HG02943 (cell line): ENCODE results near the gene SLC38A10.

ENCODE experiments used
- ATAC-seq: cut with Tn5 transposase; IDR thresholded peaks from one replicate; pipeline ENCODE4 v1.9.1; 2021; ENCODE audit warnings: mild to moderate bottlenecking, low read depth, moderate library complexity; ENCODE audit not compliant: unreplicated experiment

SLC38A10 gene

DNA sequence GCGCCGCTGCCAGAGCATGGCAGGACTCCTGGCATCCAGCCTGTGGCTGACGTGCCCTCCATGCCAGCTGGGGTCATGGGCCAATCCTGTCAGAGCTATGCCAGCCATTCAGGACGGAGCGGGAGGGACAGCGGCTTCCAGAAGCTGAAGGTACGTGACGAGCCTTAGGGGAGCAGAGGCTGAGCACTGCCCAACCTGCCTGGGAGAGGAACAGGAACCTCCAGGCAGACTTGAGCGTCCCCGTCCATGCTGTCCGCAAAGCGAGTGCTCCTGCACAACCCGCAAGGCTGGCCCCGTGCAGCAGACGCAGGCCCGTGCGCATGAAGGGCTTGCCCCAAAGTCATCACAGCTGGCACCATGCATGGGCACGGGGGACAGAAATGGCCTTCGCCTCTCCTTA lies 34.5 kb downstream of the SLC38A10 start:
- ATAC-seq: no peak

DNA sequence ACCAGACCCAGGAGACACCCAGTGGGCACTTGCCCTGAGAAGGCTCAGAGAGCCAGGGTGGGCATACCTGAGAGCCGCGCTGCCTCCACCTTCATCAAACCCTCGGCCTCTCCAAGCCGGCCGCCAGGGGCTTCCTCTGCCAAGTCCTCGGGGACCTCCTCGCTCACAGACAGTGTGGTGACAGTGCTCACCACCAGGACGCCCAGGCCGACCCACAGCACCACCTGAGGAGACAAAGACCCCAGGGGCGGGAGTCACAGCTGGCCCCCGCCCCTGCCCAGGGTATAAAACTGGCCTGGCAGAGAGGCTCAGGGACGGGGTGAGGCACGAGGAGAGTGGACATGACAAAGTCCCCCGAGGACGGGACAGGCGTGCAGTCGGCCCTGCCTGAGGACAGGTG lies 34.9 kb downstream of the SLC38A10 start:
- ATAC-seq: no peak

DNA sequence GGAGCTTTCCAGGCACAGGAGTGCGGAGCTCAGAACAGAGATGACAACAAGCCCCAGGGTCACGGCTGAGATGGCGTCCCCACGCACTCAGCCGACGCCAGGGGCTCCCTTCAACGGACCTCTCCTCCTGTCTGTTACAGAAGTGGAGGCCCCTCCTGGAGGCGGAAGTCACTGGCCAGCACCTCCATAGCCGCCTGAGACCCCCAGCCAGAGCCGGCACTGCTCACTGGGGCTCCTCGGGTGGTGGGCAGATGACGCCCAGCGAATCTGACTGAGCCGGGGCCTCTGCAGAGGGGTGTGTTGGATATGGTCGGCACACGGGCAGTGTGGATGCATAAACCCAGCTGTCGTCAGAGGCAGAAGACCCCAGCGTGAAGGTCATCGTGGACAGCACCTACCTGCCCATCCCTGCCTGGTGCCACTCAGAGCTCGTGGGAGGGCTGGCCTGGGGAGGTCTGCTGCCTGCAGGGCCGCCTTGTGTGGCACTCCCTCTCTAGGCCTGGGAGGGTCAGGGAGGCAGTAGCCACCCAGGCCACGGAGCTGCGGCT lies 36.0 kb downstream of the SLC38A10 start:
- ATAC-seq: no peak

DNA sequence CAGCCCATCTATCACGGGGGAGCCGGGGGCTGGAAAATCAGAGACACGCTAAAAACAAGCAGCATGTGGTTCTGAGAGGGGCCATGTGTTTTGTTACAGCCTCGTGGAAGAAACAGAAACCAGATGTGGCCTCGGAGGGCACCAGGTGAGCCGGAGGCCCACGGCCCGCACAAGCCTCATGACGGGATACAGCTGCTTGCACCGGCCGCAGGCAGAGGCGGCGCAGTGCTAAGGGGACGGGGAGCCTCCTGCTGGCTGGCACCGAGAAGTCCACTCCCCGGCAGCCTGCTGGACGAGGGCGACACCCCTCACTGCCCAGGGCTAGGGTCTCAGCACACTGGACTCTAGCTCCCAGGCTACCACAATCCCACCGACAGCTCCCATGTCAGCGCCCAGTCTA lies 36.8 kb downstream of the SLC38A10 start:
- no peak for ATAC-seq

DNA sequence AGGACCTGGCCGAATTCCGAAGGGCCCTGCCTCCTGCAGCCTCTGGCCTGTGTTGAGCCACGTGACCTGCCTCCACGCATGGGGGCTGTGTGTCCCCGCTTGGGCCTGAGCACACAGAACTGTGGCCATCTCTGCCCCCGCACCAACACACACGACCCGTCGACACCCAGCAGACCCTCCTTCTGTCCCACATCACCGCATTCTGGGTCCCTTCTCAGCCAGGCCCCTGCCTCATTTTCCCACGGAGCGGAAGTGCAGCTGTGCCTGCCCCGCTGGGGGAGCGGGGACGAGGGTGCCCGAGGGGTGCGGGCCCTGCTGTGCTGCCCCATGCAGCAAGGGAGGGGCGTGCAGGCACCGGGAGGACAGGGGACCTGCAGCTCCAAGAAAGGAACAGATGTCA lies 37.6 kb downstream of the SLC38A10 start:
- ATAC-seq: no peak

DNA sequence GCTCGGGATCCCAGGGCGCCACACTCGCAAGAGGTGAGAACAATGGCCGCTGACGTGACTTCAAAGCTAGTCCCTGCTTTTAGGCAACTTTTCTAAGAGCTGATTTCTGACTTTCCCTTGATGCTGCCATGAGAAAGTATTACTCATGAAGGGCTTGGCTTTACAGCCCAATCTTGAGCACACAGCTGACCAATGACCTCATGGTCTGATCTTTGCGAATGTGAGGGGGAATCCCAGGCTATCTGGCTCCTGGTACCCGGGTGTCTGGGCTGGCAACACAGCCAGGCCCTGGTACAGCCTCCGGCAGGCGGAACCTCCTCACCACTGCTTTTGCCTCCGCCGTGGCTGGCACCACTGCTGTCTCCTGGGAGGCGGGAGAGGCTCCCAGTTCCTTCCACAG lies 38.5 kb downstream of the SLC38A10 start:
- ATAC-seq: no peak

DNA sequence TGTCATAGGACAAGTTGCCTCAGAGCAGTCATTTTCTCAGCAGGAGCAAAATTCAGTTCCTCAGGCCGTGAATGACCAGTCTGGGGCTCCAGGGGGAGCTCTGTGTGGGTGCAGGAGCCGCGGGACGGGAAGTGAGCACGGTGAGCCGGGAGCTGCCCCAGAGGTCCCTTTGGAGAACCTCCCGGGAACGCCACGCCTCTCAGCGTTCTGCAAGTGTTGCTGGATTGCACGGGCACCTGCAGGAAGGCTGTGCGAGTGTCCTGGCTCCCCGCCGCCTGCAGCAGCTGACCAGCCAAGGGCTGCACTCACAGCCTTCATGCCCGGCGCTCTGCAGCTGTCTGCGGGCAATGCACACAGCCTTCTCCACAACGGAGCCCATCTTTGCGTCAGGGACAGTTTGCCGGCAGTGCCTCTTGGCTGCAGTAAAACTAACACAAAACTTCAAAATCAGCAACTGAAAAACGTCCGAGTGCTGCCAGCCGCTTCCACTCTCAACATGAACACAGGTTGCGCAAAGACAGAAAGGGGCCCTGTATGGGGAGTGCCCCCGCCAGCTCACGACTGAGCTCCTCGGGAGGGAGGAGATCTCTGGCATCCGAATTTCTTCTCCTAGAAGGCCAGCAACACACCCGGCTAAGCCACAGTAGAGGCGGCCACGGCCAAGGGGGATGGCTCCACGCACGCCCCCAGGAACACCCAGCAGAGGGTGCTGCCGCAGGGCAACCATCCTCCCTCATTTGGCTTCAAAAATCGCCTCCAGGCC lies 40.0 kb downstream of the SLC38A10 start:
- no peak for ATAC-seq

DNA sequence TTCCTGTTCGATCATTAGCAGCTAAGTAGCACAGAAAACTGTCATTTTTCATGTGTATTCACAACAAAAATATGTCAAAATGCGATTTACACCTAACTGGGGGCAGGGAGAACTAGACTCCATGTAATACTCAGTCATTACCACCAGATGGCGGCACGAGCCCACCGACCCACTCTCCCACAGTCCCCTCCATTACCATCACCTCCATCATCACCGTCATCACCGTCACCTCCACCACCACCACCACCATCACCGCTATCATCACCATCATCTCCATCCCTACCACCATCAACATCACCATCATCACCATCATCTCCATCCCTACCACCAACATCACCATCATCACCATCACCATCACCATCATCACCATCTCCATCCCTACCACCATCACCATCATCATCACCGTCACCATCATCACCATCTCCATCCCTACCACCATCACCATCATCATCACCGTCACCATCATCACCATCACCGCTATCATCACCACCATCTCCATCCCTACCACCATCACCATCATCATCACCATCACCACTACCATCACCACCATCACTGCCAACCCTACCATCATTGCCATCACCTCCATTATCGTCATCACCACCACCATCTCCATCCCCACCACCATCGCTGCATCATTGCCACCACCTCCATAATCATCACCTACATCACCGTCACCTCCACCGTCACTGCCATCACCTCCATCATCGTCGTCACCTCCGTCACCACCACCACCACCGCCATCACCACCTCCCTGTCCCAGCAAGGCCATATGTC lies 41.6 kb downstream of the SLC38A10 start:
- ATAC-seq: no peak

DNA sequence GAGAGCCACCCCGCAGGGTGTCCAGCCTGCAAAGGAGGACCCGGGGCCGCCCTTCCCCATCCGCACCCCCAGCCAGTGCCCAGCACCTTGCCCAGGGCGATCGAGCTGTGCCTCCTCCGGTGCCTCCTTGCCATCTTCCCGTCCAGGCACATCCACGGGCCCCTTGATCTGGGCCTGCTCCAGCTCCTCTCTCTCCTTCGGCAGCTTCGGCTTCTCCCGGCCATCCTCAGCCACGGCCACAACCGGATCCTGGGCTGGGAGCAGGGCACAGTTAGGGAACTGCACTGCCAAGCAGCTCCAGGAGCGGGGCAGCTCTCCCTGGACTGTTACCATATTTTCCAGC lies 42.1 kb downstream of the SLC38A10 start:
- ATAC-seq: no peak

DNA sequence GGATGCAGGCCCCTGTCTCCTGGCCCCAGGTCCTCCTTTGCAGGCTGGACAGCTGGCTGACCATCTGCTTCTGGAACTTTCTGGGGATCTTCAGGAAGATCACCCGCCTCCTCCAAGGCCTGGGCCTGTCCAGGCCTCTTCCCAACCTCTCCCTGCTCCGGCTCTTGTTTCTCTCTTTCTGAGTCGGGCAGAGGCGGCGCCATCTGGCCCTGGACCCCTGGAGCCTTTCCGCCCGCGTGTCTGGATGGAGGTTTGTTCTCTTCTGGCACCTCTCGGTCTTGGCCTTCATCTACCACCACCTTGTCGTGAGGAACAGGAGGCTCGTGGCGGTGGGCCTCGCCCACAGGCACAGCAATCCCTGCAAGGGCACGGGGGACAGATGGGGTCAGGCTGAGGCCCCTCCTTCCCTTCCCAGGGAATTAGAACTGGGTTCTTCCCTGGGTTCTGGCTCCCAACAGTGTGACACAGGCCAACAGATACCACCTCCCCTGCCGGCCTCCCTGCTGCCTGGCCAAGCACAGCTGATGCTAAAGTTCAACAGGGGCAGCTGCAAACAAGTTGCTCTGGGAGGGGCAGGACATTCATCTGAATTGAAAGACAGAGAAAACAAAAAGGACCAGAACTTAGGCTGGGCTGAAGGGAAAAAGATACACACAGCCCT lies 42.7 kb downstream of the SLC38A10 start:
- no peak for ATAC-seq

DNA sequence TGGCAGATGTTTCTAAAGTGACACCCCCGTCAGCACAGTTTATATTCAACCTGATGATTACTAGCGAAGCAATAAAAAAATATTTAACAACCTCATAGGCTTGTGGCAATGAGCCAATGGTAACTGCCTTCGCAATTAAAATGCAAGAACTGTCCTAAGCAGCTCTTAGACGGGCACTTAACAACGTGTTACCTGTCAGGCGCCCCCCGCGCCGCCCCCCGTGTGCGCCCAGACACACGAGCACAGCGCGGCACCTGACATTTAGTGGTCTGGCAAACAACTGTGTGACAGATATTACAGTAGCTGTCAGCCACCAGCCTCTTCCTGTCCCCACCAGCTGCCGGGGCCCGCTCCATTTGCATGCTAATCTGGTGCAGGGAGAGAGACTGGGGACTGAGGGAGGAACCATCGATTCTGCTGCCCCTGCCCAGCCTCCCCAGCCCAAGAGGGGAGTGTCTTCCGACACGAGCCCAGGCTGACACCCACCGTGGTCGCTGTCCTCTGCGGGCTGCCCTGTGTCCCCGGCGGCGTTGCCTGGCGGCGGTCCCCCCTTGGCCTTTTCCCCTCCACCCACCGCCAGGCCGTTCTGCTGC lies 43.3 kb downstream of the SLC38A10 start:
- ATAC-seq: no peak

DNA sequence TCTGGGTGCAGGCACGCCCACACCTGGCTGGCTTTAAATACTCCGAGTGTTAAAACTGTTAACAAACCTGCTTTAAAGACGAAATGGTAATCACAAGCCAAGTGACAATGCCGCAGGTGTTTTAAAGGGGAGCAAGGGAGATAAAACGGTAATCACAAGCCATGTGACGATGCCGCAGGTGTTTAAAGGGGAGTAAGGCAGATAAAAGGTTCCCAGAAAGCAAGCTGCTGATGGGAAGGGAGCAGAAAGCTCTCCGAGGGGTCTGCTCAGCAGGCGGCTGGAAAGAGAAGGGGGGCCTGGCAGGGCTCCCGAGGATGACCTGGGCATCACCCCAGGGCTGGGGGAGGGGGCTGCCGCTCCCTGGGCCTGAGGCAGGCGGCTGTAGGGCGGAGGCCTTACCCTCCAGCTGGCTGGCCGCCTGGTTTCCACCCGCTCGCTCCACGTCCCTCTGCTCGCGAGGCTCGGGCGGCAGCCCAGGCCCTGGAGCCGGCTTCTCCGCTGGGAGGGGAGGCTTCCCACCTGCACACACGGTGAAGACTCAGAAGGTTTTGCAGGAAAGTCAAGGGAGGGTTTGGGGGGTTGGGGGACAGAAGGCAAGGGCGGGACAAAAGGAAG lies 43.9 kb downstream of the SLC38A10 start:
- no peak for ATAC-seq

DNA sequence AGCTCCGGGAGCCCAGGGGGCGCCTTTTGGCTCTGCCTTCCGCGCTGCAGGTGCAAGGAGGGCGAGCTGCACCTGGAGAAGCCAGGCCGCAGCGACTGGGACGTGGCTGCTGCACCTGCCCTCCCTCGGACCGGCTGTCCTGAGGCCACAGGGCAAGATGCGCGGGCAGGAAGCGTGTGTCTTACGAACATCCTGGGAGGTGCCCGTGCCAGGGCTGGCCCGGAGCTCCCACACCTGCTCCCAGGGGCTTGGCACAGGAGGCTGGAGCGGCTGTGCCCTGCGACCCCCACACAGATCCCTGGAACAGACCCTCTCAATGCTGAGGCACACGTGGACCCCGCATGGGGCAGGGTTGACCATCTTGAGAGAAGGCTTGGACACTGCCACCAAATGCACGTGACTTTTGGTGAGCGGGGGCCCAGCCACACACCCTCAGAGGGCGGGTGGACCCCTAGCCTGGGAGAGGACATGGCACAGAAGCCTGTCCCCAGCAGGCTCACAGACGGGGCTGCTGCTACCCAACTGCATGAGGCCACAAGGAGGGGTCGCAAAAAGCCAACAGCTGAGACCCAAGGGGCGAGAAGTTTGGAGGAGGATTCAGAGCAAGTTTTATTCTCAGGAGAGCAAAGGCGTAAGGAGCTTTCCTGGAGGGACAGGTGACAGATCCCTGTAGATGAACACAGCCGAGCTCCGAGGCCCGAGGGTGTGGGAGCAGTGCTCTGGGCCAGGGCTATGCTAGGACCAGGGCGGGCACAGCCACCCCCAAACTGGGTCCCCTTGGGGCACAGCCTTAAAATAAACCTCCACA lies 44.6 kb downstream of the SLC38A10 start:
- ATAC-seq: no peak

DNA sequence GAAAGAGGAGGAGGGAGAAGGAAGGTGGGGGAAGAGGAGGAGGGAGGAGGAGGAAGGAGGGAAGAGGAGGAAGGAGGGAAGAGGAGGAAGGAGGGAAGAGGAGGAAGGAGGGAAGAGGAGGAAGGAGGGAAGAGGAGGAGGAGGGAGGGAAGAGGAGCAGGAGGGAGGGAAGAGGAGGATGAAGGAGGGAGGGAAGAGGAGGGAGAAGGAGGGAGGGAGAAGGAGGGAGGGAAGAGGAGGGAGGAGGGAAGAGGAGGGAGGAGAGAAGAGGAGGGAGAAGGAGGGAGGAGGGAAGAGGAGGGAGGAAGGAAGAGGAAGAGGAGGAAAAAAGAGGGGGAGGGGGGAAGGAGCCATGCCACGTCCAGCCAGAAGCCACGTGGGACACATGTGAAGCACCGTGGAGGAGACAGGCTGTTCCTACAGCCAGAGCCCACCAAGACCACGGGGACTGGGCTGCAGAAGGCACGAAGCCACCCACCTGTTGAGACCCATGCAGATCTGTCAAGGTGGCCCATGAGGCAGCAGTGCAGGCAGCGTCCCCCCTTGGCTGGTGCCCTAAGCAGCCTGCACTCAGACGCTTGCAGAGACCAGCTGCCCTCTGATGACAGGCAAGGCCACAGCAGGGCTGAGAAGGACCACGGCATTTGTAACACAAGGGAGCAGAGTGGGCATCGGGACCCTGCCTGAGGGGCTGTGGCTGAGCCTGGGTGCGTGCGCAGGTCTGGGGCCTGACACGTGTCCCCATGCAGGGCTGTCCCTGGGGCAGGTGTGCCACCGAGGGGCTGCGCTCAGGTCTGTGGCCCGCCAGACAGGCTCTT lies 45.7 kb downstream of the SLC38A10 start:
- ATAC-seq: no peak

DNA sequence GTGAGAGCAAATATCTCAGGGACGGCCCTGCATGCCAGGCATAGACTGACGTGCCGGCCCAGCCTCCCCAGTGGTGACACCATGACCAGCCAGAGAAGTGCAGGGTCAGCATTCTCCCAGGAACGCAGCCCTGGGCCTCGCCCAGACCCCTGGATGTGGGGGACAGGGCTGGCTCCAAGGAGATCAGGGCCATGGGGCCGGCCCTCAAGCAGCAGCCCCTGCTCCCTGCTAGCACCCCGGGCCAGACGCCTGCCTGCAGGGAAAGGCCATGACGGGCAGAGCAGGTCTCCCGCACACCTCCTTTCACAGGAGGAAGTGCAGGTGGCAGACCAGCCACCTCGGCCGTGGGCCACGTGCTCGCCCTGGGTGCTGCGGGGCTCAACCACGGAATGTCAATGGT lies 46.5 kb downstream of the SLC38A10 start:
- no peak for ATAC-seq

DNA sequence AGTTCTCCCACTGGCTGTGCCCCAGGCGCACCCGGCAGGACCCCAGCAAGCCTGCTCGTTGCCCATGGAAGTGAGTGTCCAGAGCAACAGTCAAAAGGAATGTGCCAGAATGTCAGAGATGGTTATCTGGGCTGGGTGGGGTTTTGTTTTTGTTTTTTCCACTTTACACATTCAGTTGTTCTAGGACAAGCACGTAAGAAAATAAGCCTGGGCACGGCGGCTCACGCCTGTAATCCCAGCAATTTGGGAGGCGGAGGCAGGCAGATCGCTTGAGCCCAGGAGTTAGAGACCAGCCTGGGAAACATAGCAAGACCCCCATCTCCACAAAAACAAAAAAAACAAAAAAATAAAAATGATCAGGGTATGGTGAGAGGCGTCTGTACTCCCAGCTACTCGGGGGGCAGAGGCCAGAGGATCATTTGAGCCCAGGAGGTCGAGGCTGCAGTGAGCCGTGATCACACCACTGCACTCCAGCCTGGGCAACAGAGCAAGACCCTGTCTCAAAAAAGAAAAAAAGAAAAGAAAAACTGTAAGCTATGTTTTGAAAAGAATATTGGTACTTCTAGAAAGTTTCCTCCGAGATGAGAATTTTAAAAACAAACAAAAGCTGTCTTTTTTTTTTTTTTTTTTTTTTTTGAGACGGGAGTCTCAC lies 47.6 kb downstream of the SLC38A10 start:
- no peak for ATAC-seq

DNA sequence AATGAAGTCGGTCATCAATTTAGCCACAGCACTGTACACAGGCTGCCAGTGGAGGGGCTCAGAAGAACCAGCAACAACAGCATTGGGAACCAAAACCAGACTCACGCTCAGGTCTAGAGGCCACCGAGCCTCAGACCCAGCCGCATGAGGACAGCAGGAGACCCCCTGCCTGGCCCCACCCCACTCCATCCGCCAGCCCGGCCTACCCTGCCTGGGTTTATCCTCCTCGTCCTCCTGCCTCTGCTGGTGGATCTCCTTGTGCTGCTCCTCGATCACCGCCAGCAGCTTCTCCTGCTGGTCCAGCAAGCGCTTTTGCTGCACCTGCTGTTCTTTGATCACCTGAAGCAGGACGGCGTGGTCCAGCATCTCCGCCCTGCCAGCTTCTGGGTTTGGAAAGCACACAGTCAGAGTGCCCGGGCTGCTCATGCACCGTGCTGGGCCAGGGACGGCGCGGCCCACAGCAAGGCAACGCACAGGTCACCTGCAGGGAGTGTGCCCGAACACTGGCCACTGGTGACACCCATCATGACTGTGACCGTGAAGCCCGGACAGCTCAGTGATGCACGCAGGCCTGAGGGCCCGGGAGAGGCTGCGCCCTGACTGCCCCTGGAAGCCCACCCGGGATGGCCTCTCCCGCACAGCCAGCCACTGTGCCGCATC lies 48.3 kb downstream of the SLC38A10 start:
- no peak for ATAC-seq

DNA sequence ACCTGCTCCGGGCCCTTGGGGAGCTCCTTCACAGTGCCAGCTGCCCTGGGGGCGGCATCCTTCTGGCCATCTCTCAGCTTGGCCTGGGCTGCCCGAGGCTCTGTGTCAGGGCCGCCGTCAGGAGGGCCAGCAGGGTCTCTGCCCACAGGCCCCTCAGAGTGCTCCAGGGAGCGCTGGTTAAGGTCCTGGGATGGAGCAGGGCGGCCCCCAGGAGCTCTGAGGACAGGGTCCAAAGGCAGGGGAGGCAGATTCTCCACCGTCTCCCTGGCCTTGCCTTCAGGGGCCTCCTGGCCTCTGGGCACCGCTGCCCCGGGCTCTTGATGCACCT lies 48.8 kb downstream of the SLC38A10 start:
- no peak for ATAC-seq
